ENCODE results near the gene SRMS. TPM values are rescaled to one million over a fixed set of nuclear protein-coding genes. Genes with fewer than 3 reads are reported as not detected.

SRMS gene
- total and polyA plus RNA-seq, 2 donors (not counting 1 experiment from before 2014, with no cell fraction given), result 0.17 to 0.54 TPM

- Histone ChIP-seq H4K20me1 (ENCODE audit: control insufficient read depth, insufficient read depth, low read length, poor library complexity, severe bottlenecking) (no peaks in the 10 kb centered on the region), H2AFZ (ENCODE audit: insufficient read depth, low read depth, low read length, poor library complexity, severe bottlenecking) (no peak overlapping the region), H3K79me2 (ENCODE audit: control insufficient read depth, insufficient read depth, low read length) (no peaks in the 10 kb centered on the region), H3K9ac (ENCODE audit: low read length) (no peak overlapping the region), H3K4me2 (replicated peaks; ENCODE audit: low read depth, low read length, poor library complexity, severe bottlenecking) (no peak overlapping the region), H3K27ac (ENCODE audit: low read length in 2 of 2) (no peak overlapping the region), H3K36me3 (replicated peaks in 1 of 2; ENCODE audit: control extremely low read depth in 1 of 2, control insufficient read depth in 1 of 2, extremely low read depth in 1 of 2, insufficient read depth in 2 of 2, low read length in 1 of 2) (no peaks in the 10 kb centered on the region), H3K4me1 (ENCODE audit: control insufficient read depth in 2 of 2, insufficient read depth in 2 of 2, low read length in 2 of 2) (no peaks in the 10 kb centered on the region), H3K4me3 (ENCODE audit: control extremely low read depth in 1 of 5, extremely low read depth in 1 of 5, insufficient read depth in 1 of 5, low read depth in 2 of 5, low read length in 4 of 5) (no peak overlapping the region), H3K27me3 (replicated peaks in 1 of 4; ENCODE audit: control extremely low read depth in 1 of 4, control insufficient read depth in 3 of 4, insufficient read depth in 4 of 4, low read length in 3 of 4) (peaks cover 0 to 18% (median 4%) of the 10 kb centered on the region in 4 experiments), H3K9me3 (ENCODE audit: control extremely low read depth in 1 of 3, control insufficient read depth in 2 of 3, insufficient read depth in 1 of 3, low read length in 2 of 3) (peaks cover 0 to 9% (median 2%) of the 10 kb centered on the region in 3 donors)
- intact Hi-C loops (cut with micrococcal nuclease), result no loop called here
- CTCF ChIA-PET, result no interaction called here
- peaks cover 40% of the 10 kb centered on the region for H3K27me3 Mint-ChIP-seq
- H3K9me3 Mint-ChIP-seq (ENCODE audit: insufficient read depth), result peaks cover 2% of the 10 kb centered on the region
- ATAC-seq (ENCODE audit: low read depth) (no peak), DNase-seq (no peak)
- H3K4me3 Mint-ChIP-seq, result no peak overlapping the region
- H3K4me1 Mint-ChIP-seq, result no peaks in the 10 kb centered on the region
- TF ChIP-seq CTCF (IDR thresholded peaks at IDR 0.05), result no peak
- no peak for TF ChIP-seq EZH2 (IDR thresholded peaks at IDR 0.05; ENCODE audit: borderline replicate concordance, insufficient read depth, low read depth, low read length, poor library complexity, severe bottlenecking)
- no peak overlapping the region for H3K27ac Mint-ChIP-seq
- POLR2A ChIA-PET, result no interaction called here
- WGBS (ENCODE audit: insufficient coverage), result no CpG with 5 or more reads among the region's 3 CpGs
Measured at GRCh38 chr20:63513207-63513606, 34.3 kb downstream of the SRMS start.

- ATAC-seq (ENCODE audit: low read depth) (no peak), DNase-seq (no peak)
- intact Hi-C loops (cut with micrococcal nuclease), result no loop called here
- peaks cover 49% of the 10 kb centered on the region for H3K27me3 Mint-ChIP-seq
- no peak overlapping the region for H3K4me3 ChIP-seq (ENCODE audit: control extremely low read depth in 1 of 5, extremely low read depth in 1 of 5, insufficient read depth in 1 of 5, low read depth in 2 of 5, low read length in 4 of 5)
- H3K79me2 ChIP-seq (ENCODE audit: control insufficient read depth, insufficient read depth, low read length), result no peaks in the 10 kb centered on the region
- no peaks in the 10 kb centered on the region for H3K4me1 ChIP-seq (ENCODE audit: control insufficient read depth in 2 of 2, insufficient read depth in 2 of 2, low read length in 2 of 2)
- H3K4me1 Mint-ChIP-seq, result no peaks in the 10 kb centered on the region
- CTCF ChIA-PET, result no interaction called here
- no peak overlapping the region for H3K27ac ChIP-seq (ENCODE audit: low read length in 2 of 2)
- no peak for TF ChIP-seq CTCF (IDR thresholded peaks at IDR 0.05)
- TF ChIP-seq EZH2 (IDR thresholded peaks at IDR 0.05; ENCODE audit: borderline replicate concordance, insufficient read depth, low read depth, low read length, poor library complexity, severe bottlenecking), result no peak
- POLR2A ChIA-PET, result no interaction called here
- no peak overlapping the region for H2AFZ ChIP-seq (ENCODE audit: insufficient read depth, low read depth, low read length, poor library complexity, severe bottlenecking)
- H3K4me2 ChIP-seq (replicated peaks; ENCODE audit: low read depth, low read length, poor library complexity, severe bottlenecking), result no peak overlapping the region
- no peak overlapping the region for H3K4me3 Mint-ChIP-seq
- no peak overlapping the region for H3K9ac ChIP-seq (ENCODE audit: low read length)
- H3K27ac Mint-ChIP-seq, result no peak overlapping the region
- H3K9me3 Mint-ChIP-seq (ENCODE audit: insufficient read depth), result peaks cover 2% of the 10 kb centered on the region
- no peaks in the 10 kb centered on the region for H4K20me1 ChIP-seq (ENCODE audit: control insufficient read depth, insufficient read depth, low read length, poor library complexity, severe bottlenecking)
- WGBS (ENCODE audit: insufficient coverage), result 52% methylated on average over 2 of the region's 9 CpGs
- no peaks in the 10 kb centered on the region for H3K36me3 ChIP-seq (replicated peaks in 1 of 2; ENCODE audit: control extremely low read depth in 1 of 2, control insufficient read depth in 1 of 2, extremely low read depth in 1 of 2, insufficient read depth in 2 of 2, low read length in 1 of 2)
- H3K27me3 ChIP-seq (replicated peaks in 1 of 4; ENCODE audit: control extremely low read depth in 1 of 4, control insufficient read depth in 3 of 4, insufficient read depth in 4 of 4, low read length in 3 of 4), result peaks cover 0 to 19% (median 4%) of the 10 kb centered on the region in 4 experiments
- H3K9me3 ChIP-seq (ENCODE audit: control extremely low read depth in 1 of 3, control insufficient read depth in 2 of 3, insufficient read depth in 1 of 3, low read length in 2 of 3), result peaks cover 0 to 24% (median 1%) of the 10 kb centered on the region in 3 donors
Measured at GRCh38 chr20:63509088-63509564, 38.4 kb downstream of the SRMS start.
